T-helper 17 cell (primary cell): ENCODE measurements around the gene PCDHB3. TPM values are rescaled to one million over a fixed set of nuclear protein-coding genes. Genes with fewer than 3 reads are reported as not detected.
"Not testable (repeated sequence)": the region's sequence is repeated elsewhere in the genome, so short reads cannot be mapped to it uniquely, and the experiment has no call there.

Experiments used
- ATAC-seq: fragments of 150-1000 bp; cut with Tn5 transposase; 2 replicates; pipeline ENCODE4 v1.10.0; 2021; ENCODE audit warnings: mild to moderate bottlenecking, moderate library complexity
- DNase-seq, 3 donors: peaks; one replicate each; pipeline versions ENCODE4 v3.0.0 to v3.0.0-alpha.2; 2020 to 2021
- H3K9me3 ChIP-seq: one replicate; pipeline ENCODE4 v1.7.0; 2013; ENCODE audit warnings: low read length, mild to moderate bottlenecking; ENCODE audit not compliant: control insufficient read depth, poor library complexity, severe bottlenecking
- H3K27ac Mint-ChIP-seq: one replicate; pipeline ENCODE4 v1.8.0; 2022; ENCODE audit warnings: mild to moderate bottlenecking, moderate library complexity, mixed read lengths
- H3K27me3 Mint-ChIP-seq: one replicate; pipeline ENCODE4 v1.8.0; 2022; ENCODE audit warnings: mixed read lengths
- H3K36me3 Mint-ChIP-seq: one replicate; pipeline ENCODE4 v1.8.0; 2022; ENCODE audit warnings: low read depth, mixed read lengths
- H3K4me1 Mint-ChIP-seq: one replicate; pipeline ENCODE4 v1.8.0; 2022; ENCODE audit warnings: mild to moderate bottlenecking, mixed read lengths
- H3K4me3 Mint-ChIP-seq: one replicate; pipeline ENCODE4 v1.8.0; 2022; ENCODE audit warnings: mild to moderate bottlenecking, moderate library complexity, mixed read lengths
- total RNA-seq, 4 donors: library from RNA in 2 of 4; stranded (reverse) in 2 of 4; gene quantifications; one replicate each; pipeline ENCODE4 v1.2.3 and lab custom pipeline; 2022 to 2026

Gene PCDHB3
- total RNA-seq, 2 donors from 2014 or later: not detected

DNA sequence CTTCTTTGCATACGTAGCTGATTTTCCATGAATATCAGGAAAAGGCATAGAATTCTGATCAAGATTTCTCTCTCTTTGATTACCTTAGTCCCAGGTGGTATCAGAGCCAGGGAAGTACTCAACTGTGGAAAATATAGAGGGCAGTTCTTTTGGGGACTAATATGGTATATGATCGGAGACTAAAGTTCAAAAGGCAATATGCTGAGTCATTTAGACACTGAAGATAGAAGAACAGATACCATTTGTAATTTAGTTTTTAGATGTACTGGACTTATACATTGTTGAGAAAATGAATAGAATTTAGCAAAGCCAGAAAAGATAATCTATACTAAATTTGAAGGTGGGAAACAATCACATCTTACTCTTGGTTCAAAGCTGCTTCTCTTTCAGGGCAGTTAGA, 5.1 kb downstream of the PCDHB3 start:
- no peaks in the 10 kb centered on the region for H3K4me1 Mint-ChIP-seq
- H3K27ac Mint-ChIP-seq: no peak overlapping the region
- peaks cover 5% of the 10 kb centered on the region for H3K9me3 ChIP-seq
- no peaks in the 10 kb centered on the region for H3K36me3 Mint-ChIP-seq
- DNase-seq (no peak), ATAC-seq (no peak)
- H3K4me3 Mint-ChIP-seq: no peak overlapping the region
- peaks cover 12% of the 10 kb centered on the region for H3K27me3 Mint-ChIP-seq

DNA sequence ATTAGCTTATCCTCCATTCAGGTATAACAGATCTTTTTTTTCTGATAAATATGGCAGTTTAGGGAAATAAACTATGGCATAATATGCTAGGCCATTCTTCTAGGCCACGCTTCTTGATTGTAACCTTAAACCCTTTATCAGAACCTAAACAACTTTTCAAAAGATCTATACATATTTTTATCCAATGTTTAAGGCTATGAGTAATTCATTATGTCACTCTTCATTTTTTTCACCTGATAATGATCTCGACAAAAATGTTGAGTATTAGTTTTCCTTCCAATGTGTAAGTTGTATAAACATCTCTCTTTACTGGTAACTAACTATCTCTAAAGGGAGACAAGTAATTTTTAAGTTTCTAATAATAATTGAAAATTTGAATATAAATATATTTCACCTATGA, 19.0 kb downstream of the PCDHB3 start:
- no peaks in the 10 kb centered on the region for H3K4me1 Mint-ChIP-seq
- no peak overlapping the region for H3K4me3 Mint-ChIP-seq
- H3K9me3 ChIP-seq: no peaks in the 10 kb centered on the region
- H3K27ac Mint-ChIP-seq: no peak overlapping the region
- peaks cover 18% of the 10 kb centered on the region for H3K27me3 Mint-ChIP-seq
- no peak for DNase-seq
- H3K36me3 Mint-ChIP-seq: no peaks in the 10 kb centered on the region
- ATAC-seq: no peak

DNA sequence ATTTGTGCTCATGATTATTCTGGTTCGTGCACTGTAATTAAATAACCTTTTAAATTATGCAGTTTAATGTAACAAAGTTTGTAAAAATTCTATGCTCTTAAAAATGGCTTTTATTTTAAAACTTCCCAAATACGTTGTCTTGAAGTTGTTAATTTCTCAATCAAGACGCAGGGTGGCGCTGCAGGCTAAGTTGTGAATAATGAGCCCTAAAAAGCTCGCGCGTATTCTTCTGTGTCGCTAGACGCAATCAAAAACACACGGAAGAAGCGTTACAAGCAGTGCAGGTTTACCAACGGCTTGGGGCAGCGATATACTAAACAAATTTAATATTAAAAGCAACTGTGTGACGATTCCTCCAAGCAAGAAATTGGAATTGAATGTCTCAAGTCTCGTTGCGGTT, 21.3 kb downstream of the PCDHB3 start, which contains the start of gene PCDHB4:
PCDHB4 (plus strand) TSS at position 256 of the 400 bp plus-strand sequence. CDS start 181 bp downstream, outside the sequence.
- peaks cover 18% of the 10 kb centered on the region for H3K27me3 Mint-ChIP-seq
- no peak within 1 kb of the TSS for H3K4me3 Mint-ChIP-seq
- H3K36me3 Mint-ChIP-seq: no peaks in the 10 kb centered on the region
- H3K4me1 Mint-ChIP-seq: no peaks in the 10 kb centered on the region
- DNase-seq (no peak), ATAC-seq (no peak)
- no peaks in the 10 kb centered on the region for H3K9me3 ChIP-seq
- no peak within 1 kb of the TSS for H3K27ac Mint-ChIP-seq

DNA sequence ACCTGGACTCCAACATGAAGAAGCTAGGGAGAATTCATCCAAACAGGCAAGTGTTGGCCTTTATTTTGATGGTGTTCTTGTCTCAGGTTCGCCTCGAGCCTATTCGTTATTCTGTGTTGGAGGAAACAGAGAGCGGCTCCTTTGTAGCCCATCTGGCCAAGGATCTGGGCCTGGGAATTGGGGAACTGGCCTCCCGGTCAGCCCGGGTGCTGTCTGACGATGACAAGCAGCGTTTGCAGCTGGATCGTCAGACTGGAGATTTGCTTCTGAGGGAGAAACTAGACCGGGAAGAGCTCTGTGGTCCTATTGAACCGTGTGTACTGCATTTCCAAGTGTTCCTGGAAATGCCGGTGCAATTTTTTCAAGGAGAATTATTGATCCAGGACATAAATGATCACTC, 21.7 kb downstream of the PCDHB3 start:
- H3K4me3 Mint-ChIP-seq: no peak overlapping the region
- H3K36me3 Mint-ChIP-seq: no peaks in the 10 kb centered on the region
- peaks cover 18% of the 10 kb centered on the region for H3K27me3 Mint-ChIP-seq
- ATAC-seq (no peak), DNase-seq (no peak)
- no peak overlapping the region for H3K27ac Mint-ChIP-seq
- H3K9me3 ChIP-seq: no peaks in the 10 kb centered on the region
- no peaks in the 10 kb centered on the region for H3K4me1 Mint-ChIP-seq

DNA sequence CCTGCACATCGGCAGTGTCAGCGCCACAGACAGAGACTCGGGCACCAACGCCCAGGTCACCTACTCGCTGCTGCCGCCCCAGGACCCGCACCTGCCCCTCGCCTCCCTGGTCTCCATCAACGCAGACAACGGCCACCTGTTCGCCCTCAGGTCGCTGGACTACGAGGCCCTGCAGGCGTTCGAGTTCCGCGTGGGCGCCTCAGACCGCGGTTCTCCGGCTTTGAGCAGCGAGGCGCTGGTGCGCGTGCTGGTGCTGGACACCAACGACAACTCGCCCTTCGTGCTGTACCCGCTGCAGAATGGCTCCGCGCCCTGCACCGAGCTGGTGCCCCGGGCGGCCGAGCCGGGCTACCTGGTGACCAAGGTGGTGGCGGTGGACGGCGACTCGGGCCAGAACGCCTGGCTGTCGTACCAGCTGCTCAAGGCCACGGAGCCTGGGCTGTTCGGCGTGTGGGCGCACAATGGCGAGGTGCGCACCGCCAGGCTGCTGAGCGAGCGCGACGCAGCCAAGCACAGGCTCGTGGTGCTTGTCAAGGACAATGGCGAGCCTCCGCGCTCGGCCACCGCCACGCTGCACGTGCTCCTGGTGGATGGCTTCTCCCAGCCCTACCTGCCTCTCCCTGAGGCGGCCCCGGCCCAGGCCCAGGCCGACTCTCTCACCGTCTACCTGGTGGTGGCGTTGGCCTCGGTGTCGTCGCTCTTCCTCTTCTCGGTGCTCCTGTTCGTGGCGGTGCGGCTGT, 23.3 kb downstream of the PCDHB3 start:
- not testable (repeated sequence) for DNase-seq, H3K4me1 Mint-ChIP-seq, H3K27ac Mint-ChIP-seq, H3K9me3 ChIP-seq, H3K4me3 Mint-ChIP-seq, H3K36me3 Mint-ChIP-seq, ATAC-seq
- peaks cover 24% of the 10 kb centered on the region for H3K27me3 Mint-ChIP-seq

DNA sequence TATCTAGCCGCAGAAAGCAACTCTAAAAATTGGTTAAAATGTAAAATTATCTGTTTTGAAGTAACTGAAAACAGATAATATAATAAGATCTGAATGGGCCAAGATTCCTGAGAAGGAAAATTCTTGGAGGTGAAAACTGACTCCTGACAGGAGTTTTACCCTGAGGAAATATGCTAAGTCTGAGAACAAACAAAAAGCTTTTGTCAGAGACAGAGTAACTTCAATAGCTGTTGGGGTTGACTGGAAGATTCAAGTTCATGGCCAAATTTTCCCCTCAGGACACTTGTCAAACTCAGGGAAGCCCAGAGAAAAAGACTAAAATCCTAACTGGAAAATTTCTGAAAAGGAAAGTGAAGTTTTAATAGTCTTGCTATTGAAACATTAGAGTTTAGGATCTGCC, 27.0 kb downstream of the PCDHB3 start:
- Mint-ChIP-seq H3K27ac (no peak overlapping the region), H3K4me3 (no peak overlapping the region), H3K4me1 (no peaks in the 10 kb centered on the region), H3K27me3 (peaks cover 10% of the 10 kb centered on the region), H3K36me3 (no peaks in the 10 kb centered on the region)
- DNase-seq (no peak), ATAC-seq (no peak)
- no peaks in the 10 kb centered on the region for H3K9me3 ChIP-seq

DNA sequence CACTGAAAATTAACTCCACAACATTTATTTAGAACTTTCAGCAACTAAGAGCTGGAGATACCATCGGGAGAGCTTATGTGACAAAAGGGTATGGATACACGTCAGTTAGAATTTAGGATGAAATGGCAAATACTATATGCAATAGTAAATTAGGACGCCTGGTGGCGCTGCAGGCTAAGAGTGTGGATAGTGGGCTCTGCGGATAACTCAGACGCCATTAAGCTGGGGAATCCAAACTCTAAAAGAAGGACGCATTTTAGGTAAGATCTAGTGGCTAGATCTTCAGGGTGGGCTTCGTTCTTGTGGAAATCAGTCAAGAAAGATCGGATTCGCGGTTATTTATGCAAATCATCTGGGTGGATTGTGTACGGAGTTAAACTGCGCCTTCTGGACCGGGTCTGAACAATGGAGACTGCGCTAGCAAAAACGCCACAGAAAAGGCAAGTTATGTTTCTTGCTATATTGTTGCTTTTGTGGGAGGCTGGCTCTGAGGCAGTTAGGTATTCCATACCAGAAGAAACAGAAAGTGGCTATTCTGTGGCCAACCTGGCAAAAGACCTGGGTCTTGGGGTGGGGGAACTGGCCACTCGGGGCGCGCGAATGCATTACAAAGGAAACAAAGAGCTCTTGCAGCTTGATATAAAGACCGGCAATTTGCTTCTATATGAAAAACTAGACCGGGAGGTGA, 34.9 kb downstream of the PCDHB3 start, which contains the start of gene PCDHB5:
PCDHB5 (plus strand) TSS at position 177 of the 688 bp plus-strand sequence; CDS start at position 406, 229 bp downstream.
- no peaks in the 10 kb centered on the region for H3K36me3 Mint-ChIP-seq
- H3K9me3 ChIP-seq: peaks cover 5% of the 10 kb centered on the region
- no peaks in the 10 kb centered on the region for H3K27me3 Mint-ChIP-seq
- DNase-seq (no peak), ATAC-seq (no peak)
- H3K4me1 Mint-ChIP-seq: no peaks in the 10 kb centered on the region
- peak within 1 kb of the TSS; percentile 15 for H3K4me3 Mint-ChIP-seq
- H3K27ac Mint-ChIP-seq: no peak within 1 kb of the TSS

DNA sequence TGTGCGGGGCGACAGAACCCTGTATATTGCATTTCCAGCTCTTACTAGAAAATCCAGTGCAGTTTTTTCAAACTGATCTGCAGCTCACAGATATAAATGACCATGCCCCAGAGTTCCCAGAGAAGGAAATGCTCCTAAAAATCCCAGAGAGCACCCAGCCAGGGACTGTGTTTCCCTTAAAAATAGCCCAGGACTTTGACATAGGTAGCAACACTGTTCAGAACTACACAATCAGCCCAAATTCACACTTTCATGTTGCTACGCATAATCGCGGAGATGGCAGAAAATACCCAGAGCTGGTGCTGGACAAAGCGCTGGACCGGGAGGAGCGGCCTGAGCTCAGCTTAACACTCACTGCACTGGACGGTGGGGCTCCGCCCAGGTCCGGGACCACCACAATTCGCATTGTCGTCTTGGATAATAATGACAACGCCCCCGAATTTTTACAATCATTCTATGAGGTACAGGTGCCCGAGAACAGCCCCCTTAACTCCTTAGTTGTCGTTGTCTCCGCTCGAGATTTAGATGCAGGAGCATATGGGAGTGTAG, 35.5 kb downstream of the PCDHB3 start:
- DNase-seq (no peak), ATAC-seq (no peak)
- Mint-ChIP-seq H3K4me3 (no peak overlapping the region), H3K27me3 (no peaks in the 10 kb centered on the region), H3K4me1 (no peaks in the 10 kb centered on the region), H3K36me3 (no peaks in the 10 kb centered on the region), H3K27ac (no peak overlapping the region)
- peaks cover 5% of the 10 kb centered on the region for H3K9me3 ChIP-seq

DNA sequence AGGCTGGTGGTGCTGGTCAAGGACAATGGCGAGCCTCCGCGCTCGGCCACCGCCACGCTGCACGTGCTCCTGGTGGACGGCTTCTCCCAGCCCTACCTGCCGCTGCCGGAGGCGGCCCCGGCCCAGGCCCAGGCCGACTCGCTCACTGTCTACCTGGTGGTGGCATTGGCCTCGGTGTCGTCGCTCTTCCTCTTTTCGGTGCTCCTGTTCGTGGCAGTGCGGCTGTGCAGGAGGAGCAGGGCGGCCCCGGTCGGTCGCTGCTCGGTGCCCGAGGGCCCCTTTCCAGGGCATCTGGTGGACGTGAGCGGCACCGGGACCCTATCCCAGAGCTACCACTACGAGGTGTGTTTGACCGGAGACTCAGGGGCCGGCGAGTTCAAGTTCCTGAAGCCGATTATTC, 37.1 kb downstream of the PCDHB3 start:
- not testable (repeated sequence) for H3K4me1 Mint-ChIP-seq, H3K27ac Mint-ChIP-seq, H3K4me3 Mint-ChIP-seq

DNA sequence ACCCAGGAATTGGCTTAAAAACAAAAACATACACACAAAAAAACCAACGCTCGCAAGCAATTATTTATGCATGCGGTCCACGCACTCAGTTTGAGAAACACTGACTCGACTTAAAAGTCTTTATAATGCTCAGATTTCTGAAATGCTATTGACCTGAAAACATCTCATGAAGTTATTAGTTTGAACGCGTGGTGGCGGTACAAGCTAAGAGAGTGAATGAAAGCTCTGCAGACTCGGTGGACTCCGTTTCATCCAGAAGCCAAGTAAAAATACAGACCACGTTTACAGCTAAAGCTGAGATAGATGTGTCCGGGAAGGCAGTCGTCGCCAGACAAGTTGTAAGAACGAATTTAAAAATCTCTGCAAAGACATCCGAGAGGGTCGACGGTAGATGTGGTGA, 49.5 kb downstream of the PCDHB3 start, which contains the start of gene PCDHB6:
PCDHB6 (plus strand) TSS at position 246 of the 400 bp plus-strand sequence. CDS start 201 bp downstream, outside the sequence.
- H3K27me3 Mint-ChIP-seq: peaks cover 32% of the 10 kb centered on the region
- DNase-seq (no peak), ATAC-seq (no peak)

More for the DNA sequence above, 37.1 kb downstream of the PCDHB3 start:
- not testable (repeated sequence) for H3K9me3 ChIP-seq, ATAC-seq, H3K36me3 Mint-ChIP-seq, DNase-seq, H3K27me3 Mint-ChIP-seq

DNA sequence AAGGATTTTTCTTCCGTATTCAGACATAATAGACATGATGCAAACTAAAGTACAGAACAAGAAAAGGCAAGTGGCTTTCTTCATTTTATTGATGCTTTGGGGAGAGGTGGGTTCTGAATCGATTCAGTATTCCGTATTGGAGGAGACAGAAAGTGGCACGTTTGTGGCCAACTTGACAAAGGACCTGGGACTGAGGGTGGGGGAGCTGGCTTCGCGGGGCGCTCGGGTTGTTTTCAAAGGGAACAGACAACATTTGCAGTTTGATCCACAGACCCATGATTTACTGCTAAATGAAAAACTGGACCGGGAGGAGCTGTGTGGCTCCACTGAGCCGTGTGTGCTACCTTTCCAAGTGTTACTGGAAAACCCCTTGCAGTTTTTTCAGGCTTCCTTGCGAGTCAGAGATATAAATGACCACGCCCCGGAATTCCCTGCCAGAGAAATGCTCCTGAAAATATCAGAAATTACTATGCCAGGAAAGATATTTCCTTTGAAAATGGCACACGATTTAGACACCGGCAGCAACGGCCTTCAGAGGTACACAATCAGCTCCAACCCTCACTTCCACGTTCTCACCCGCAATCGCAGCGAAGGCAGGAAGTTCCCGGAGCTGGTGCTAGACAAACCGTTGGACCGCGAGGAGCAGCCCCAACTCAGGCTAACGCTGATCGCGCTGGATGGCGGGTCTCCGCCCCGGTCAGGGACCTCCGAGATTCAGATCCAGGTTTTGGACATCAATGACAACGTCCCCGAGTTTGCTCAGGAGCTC, 50.1 kb downstream of the PCDHB3 start:
- Mint-ChIP-seq H3K4me3 (no peak overlapping the region), H3K27ac (no peak overlapping the region), H3K27me3 (peaks cover 26% of the 10 kb centered on the region), H3K4me1 (no peaks in the 10 kb centered on the region), H3K36me3 (peaks cover 3% of the 10 kb centered on the region)
- no peaks in the 10 kb centered on the region for H3K9me3 ChIP-seq
- ATAC-seq: no peak
- DNase-seq: no peak

More for the DNA sequence above, 49.5 kb downstream of the PCDHB3 start, which contains the start of gene PCDHB6:
- no peaks in the 10 kb centered on the region for H3K9me3 ChIP-seq
- Mint-ChIP-seq H3K4me3 (no peak within 1 kb of the TSS), H3K36me3 (peaks cover 3% of the 10 kb centered on the region), H3K27ac (no peak within 1 kb of the TSS), H3K4me1 (no peaks in the 10 kb centered on the region)

DNA sequence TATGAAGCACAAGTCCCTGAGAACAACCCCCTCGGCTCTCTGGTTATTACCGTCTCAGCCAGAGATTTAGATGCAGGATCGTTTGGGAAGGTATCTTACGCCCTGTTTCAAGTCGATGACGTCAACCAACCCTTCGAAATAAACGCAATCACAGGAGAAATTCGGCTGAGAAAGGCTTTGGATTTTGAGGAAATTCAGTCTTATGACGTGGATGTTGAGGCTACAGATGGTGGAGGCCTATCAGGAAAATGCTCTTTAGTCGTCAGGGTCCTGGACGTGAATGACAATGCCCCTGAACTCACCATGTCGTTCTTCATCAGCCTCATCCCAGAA, 50.7 kb downstream of the PCDHB3 start:
- Mint-ChIP-seq H3K27ac (no peak overlapping the region), H3K27me3 (peaks cover 26% of the 10 kb centered on the region), H3K4me1 (no peaks in the 10 kb centered on the region), H3K36me3 (peaks cover 3% of the 10 kb centered on the region), H3K4me3 (no peak overlapping the region)
- DNase-seq (no peak), ATAC-seq (no peak)
- no peaks in the 10 kb centered on the region for H3K9me3 ChIP-seq

DNA sequence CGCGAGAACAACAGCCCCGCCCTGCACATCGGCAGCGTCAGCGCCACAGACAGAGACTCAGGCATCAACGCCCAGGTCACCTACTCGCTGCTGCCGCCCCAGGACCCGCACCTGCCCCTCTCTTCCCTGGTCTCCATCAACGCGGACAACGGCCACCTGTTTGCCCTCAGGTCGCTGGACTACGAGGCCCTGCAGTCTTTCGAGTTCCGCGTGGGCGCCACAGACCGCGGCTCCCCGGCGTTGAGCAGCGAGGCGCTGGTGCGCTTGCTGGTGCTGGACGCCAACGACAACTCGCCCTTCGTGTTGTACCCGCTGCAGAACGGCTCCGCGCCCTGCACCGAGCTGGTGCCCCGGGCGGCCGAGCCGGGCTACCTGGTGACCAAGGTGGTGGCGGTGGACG, 51.4 kb downstream of the PCDHB3 start:
- H3K27me3 Mint-ChIP-seq: peaks cover 30% of the 10 kb centered on the region
- H3K9me3 ChIP-seq, H3K4me1 Mint-ChIP-seq, H3K4me3 Mint-ChIP-seq, ATAC-seq, DNase-seq, H3K36me3 Mint-ChIP-seq, H3K27ac Mint-ChIP-seq: not testable (repeated sequence)
